ENCODE results near the gene APOL5. TPM values are rescaled to one million over a fixed set of nuclear protein-coding genes. Genes with fewer than 3 reads are reported as not detected.
A peak's percentile ranks its signal among the peaks of the same experiment; 100 is the strongest.

APOL5 gene
- total and polyA plus RNA-seq, 4 donors, result not detected

DNA sequence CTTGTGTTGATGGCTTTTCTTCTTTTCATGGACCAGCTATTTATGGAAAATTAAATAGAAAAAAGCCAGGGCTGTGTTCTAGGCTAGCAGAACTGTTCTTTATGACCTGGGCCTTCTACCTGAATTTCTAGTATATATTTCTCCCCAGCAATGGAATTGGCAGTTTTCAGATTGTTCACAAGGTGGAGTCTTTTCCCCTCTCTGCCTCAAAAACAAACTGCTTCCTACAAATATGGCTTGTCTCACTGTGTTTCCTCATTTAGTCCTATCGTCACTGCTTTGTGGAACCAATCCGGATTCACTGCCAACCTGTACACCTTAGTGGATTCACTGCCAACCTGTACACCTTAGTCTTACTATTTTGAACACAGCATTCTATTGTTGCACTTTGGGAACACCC lies 5.0 kb upstream of the APOL5 start:
- Histone ChIP-seq H3K4me1 (ENCODE audit: control insufficient read depth in 5 of 5, insufficient read depth in 5 of 5, low read length in 5 of 5) (peaks cover 0 to 4% (median 0%) of the 10 kb centered on the region in 5 donors), H3K27me3 (ENCODE audit: control insufficient read depth in 3 of 3, insufficient read depth in 3 of 3, low read length in 2 of 3) (no peaks in the 10 kb centered on the region), H3K9ac (ENCODE audit: insufficient read depth in 1 of 2, low read length in 2 of 2) (no peak overlapping the region), H3K36me3 (ENCODE audit: control insufficient read depth in 4 of 4, insufficient read depth in 4 of 4, low read length in 4 of 4) (no peaks in the 10 kb centered on the region), H3K4me3 (no peak overlapping the region), H3K9me3 (ENCODE audit: control insufficient read depth in 4 of 4, insufficient read depth in 3 of 4, low read length in 3 of 4) (no peaks in the 10 kb centered on the region), H3K27ac (ENCODE audit: low read depth in 1 of 2, low read length in 1 of 2) (no peak overlapping the region)
- TF ChIP-seq, protein P1, sequence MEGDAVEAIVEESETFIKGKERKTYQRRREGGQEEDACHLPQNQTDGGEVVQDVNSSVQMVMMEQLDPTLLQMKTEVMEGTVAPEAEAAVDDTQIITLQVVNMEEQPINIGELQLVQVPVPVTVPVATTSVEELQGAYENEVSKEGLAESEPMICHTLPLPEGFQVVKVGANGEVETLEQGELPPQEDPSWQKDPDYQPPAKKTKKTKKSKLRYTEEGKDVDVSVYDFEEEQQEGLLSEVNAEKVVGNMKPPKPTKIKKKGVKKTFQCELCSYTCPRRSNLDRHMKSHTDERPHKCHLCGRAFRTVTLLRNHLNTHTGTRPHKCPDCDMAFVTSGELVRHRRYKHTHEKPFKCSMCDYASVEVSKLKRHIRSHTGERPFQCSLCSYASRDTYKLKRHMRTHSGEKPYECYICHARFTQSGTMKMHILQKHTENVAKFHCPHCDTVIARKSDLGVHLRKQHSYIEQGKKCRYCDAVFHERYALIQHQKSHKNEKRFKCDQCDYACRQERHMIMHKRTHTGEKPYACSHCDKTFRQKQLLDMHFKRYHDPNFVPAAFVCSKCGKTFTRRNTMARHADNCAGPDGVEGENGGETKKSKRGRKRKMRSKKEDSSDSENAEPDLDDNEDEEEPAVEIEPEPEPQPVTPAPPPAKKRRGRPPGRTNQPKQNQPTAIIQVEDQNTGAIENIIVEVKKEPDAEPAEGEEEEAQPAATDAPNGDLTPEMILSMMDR (IDR thresholded peaks at IDR 0.05; ENCODE audit: control extremely low read depth, extremely low read depth), result no peak
- 90 to 96% methylated on average over 2 of the region's 2 CpGs for WGBS, 2 donors
- ATAC-seq (ENCODE audit: insufficient read depth, low FRiP score) (no peak), DNase-seq (no peak)

GRCh38 chr22:35719212-35719875 lies 1.7 kb downstream of the APOL5 start:
- no peak overlapping the region for H3K4me3 ChIP-seq
- H3K9me3 ChIP-seq (ENCODE audit: control insufficient read depth in 4 of 4, insufficient read depth in 3 of 4, low read length in 3 of 4), result no peaks in the 10 kb centered on the region
- DNase-seq, result no peak
- no peak overlapping the region for H3K9ac ChIP-seq (ENCODE audit: insufficient read depth in 1 of 2, low read length in 2 of 2)
- no peak overlapping the region for H3K27ac ChIP-seq (ENCODE audit: low read depth in 1 of 2, low read length in 1 of 2)
- H3K4me1 ChIP-seq (ENCODE audit: control insufficient read depth in 5 of 5, insufficient read depth in 5 of 5, low read length in 5 of 5), result no peaks in the 10 kb centered on the region
- no peaks in the 10 kb centered on the region for H3K36me3 ChIP-seq (ENCODE audit: control insufficient read depth in 4 of 4, insufficient read depth in 4 of 4, low read length in 4 of 4)
- ATAC-seq (ENCODE audit: insufficient read depth, low FRiP score), result no peak
- H3K27me3 ChIP-seq (ENCODE audit: control insufficient read depth in 3 of 3, insufficient read depth in 3 of 3, low read length in 2 of 3), result no peaks in the 10 kb centered on the region
- WGBS, 2 donors, result 84 to 88% methylated on average over 15 of the region's 15 CpGs
- TF ChIP-seq, protein P1 (IDR thresholded peaks at IDR 0.05; ENCODE audit: control extremely low read depth, extremely low read depth), result no peak

DNA sequence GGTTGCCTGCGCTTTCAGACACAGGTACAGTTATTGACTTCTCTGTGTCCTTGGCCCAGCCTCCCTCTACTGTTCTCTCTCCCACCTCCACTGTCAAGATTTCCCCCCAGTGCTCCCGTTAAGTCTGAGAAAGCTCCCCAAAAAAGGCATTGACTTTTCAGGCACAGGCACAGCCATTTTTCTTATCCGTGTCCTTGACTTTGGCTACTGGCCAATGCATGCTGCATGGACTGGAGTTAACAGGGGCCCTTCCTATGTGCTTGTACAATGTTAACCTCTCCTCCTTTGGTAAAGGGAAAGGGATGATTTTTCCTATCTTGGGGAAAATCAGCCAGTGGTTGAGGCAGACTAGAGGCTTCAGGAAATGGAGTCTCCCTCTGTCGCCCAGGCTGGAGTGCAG lies 4.3 kb downstream of the APOL5 start:
- Histone ChIP-seq H3K9ac (ENCODE audit: insufficient read depth in 1 of 2, low read length in 2 of 2) (no peak overlapping the region), H3K4me3 (no peak overlapping the region), H3K27ac (ENCODE audit: low read depth in 1 of 2, low read length in 1 of 2) (no peak overlapping the region), H3K27me3 (ENCODE audit: control insufficient read depth in 3 of 3, insufficient read depth in 3 of 3, low read length in 2 of 3) (no peaks in the 10 kb centered on the region), H3K36me3 (ENCODE audit: control insufficient read depth in 4 of 4, insufficient read depth in 4 of 4, low read length in 4 of 4) (no peaks in the 10 kb centered on the region), H3K9me3 (ENCODE audit: control insufficient read depth in 4 of 4, insufficient read depth in 3 of 4, low read length in 3 of 4) (no peaks in the 10 kb centered on the region), H3K4me1 (ENCODE audit: control insufficient read depth in 5 of 5, insufficient read depth in 5 of 5, low read length in 5 of 5) (peaks cover 0 to 5% (median 0%) of the 10 kb centered on the region in 5 donors)
- DNase-seq (no peak), ATAC-seq (ENCODE audit: insufficient read depth, low FRiP score) (no peak)
- TF ChIP-seq, protein P1 (IDR thresholded peaks at IDR 0.05; ENCODE audit: control extremely low read depth, extremely low read depth), result no peak
- WGBS, 2 donors, result 76 to 78% methylated on average over 4 of the region's 4 CpGs

DNA sequence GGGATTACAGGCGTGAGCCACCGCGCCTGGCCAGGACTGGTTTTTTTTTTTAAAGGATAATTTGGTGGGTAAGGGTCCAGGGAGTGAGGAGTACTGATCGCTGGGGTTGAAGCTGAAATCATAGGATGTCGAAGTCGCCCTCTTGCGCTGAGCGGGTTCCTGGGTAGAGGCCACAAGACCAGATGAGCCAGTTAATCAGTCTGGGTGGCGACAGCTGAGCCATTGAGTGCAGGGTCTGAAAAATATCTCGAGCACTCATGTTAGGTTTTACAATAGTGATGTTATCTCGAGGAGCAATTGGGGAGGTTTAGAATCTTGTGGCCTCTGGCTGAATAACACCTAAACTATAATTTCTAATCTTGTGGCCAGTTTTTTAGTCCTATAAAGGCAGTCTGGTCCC lies 7.8 kb downstream of the APOL5 start:
- Histone ChIP-seq H3K9ac (ENCODE audit: insufficient read depth in 1 of 2, low read length in 2 of 2) (no peak overlapping the region), H3K27me3 (ENCODE audit: control insufficient read depth in 3 of 3, insufficient read depth in 3 of 3, low read length in 2 of 3) (no peaks in the 10 kb centered on the region), H3K4me3 (no peak overlapping the region), H3K27ac (ENCODE audit: low read depth in 1 of 2, low read length in 1 of 2) (no peak overlapping the region), H3K9me3 (ENCODE audit: control insufficient read depth in 4 of 4, insufficient read depth in 3 of 4, low read length in 3 of 4) (no peaks in the 10 kb centered on the region), H3K36me3 (ENCODE audit: control insufficient read depth in 4 of 4, insufficient read depth in 4 of 4, low read length in 4 of 4) (no peaks in the 10 kb centered on the region), H3K4me1 (ENCODE audit: control insufficient read depth in 5 of 5, insufficient read depth in 5 of 5, low read length in 5 of 5) (peaks cover 0 to 5% (median 0%) of the 10 kb centered on the region in 5 donors)
- TF ChIP-seq, protein P1 (IDR thresholded peaks at IDR 0.05; ENCODE audit: control extremely low read depth, extremely low read depth), result no peak
- DNase-seq, result peak in 1 of 3 donors; percentile 24
- no peak for ATAC-seq (ENCODE audit: insufficient read depth, low FRiP score)
- WGBS, 2 donors, result 84 to 88% methylated on average over 11 of the region's 11 CpGs
